Measurements from ENCODE around the gene CADM2. TPM values are rescaled to one million over a fixed set of nuclear protein-coding genes. Genes with fewer than 3 reads are reported as not detected.

CADM2 gene
- total RNA-seq, 1 experiment from 2014 or later, result 3.7 TPM

DNA sequence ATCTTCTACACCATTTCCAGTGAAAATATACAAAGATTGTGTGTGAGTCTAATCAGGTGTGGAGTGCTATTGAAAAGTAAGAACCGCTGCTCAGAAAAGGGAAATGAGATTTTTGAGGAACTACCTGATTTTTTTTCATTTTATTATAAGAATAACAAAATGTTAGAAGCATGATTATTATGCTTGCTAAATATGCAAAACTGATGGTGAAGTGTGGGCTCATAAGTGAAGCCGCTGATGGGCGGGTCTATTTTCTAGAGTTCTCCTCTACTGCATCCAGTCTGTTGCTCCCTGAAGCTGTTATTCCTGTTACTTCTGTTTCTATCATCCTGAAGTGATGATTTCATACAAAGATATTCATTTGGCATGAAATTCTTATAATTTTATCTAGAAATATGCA is 612.0 kb downstream of the CADM2 start:
- Histone ChIP-seq H3K27ac (ENCODE audit: low read depth, low read length, poor library complexity, severe bottlenecking) (no peak overlapping the region), H3K9me3 (ENCODE audit: low read depth, low read length, poor library complexity, severe bottlenecking) (no peaks in the 10 kb centered on the region), H3K4me1 (ENCODE audit: insufficient read depth, low read length, poor library complexity, severe bottlenecking) (no peaks in the 10 kb centered on the region), H3K27me3 (replicated peaks; ENCODE audit: insufficient read depth, low read depth, low read length, poor library complexity) (no peaks in the 10 kb centered on the region), H3K4me3 (ENCODE audit: low read depth, low read length, poor library complexity, severe bottlenecking) (no peak overlapping the region), H3K36me3 (ENCODE audit: insufficient read depth, low read length, poor library complexity, severe bottlenecking) (no peaks in the 10 kb centered on the region)
- TF ChIP-seq, protein P1, sequence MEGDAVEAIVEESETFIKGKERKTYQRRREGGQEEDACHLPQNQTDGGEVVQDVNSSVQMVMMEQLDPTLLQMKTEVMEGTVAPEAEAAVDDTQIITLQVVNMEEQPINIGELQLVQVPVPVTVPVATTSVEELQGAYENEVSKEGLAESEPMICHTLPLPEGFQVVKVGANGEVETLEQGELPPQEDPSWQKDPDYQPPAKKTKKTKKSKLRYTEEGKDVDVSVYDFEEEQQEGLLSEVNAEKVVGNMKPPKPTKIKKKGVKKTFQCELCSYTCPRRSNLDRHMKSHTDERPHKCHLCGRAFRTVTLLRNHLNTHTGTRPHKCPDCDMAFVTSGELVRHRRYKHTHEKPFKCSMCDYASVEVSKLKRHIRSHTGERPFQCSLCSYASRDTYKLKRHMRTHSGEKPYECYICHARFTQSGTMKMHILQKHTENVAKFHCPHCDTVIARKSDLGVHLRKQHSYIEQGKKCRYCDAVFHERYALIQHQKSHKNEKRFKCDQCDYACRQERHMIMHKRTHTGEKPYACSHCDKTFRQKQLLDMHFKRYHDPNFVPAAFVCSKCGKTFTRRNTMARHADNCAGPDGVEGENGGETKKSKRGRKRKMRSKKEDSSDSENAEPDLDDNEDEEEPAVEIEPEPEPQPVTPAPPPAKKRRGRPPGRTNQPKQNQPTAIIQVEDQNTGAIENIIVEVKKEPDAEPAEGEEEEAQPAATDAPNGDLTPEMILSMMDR (conservative IDR thresholded peaks at IDR 0.05; ENCODE audit: low read depth, low read length), result no peak
- no peak for TF ChIP-seq EZH2 (IDR thresholded peaks at IDR 0.05; ENCODE audit: borderline replicate concordance, low read depth, low read length, poor library complexity, severe bottlenecking)
- POLR2A ChIA-PET (ENCODE audit: low non-redundant PET), result no interaction called here
- no TSS peak for BruUV-seq (replicated peaks)
- DNase-seq (ENCODE audit: low spot score), result no peak
- CTCF ChIA-PET, result no interaction called here
- intact Hi-C loops (cut with micrococcal nuclease; ENCODE audit: unreplicated experiment), result no loop called here

DNA sequence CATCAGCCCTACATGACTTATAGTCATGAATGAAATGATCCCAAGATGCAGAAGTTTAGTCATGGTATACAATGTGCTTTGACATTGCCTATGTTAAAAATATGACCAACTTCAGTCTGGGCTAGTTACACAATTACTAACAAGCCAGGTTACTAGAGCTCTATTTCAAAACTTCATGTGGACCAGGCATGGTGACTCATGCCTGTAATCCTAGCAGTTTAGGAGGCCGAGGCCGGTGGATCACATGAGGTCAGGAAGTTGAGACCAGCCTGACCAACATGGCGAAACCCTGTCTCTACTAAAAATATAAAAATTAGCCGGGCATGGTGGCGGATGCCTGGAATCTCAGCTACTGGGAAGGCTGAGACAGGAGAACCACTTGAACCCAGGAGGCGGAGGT is 613.0 kb downstream of the CADM2 start:
- H3K4me1 ChIP-seq (ENCODE audit: insufficient read depth, low read length, poor library complexity, severe bottlenecking), result peaks cover 7% of the 10 kb centered on the region
- TF ChIP-seq, protein P1 (conservative IDR thresholded peaks at IDR 0.05; ENCODE audit: low read depth, low read length), result no peak
- TF ChIP-seq EZH2 (IDR thresholded peaks at IDR 0.05; ENCODE audit: borderline replicate concordance, low read depth, low read length, poor library complexity, severe bottlenecking), result no peak
- H3K27me3 ChIP-seq (replicated peaks; ENCODE audit: insufficient read depth, low read depth, low read length, poor library complexity), result no peaks in the 10 kb centered on the region
- ChIA-PET CTCF (no interaction called here), POLR2A (ENCODE audit: low non-redundant PET) (no interaction called here)
- H3K27ac ChIP-seq (ENCODE audit: low read depth, low read length, poor library complexity, severe bottlenecking), result no peak overlapping the region
- no TSS peak for BruUV-seq (replicated peaks)
- no peak for DNase-seq (ENCODE audit: low spot score)
- H3K9me3 ChIP-seq (ENCODE audit: low read depth, low read length, poor library complexity, severe bottlenecking), result no peaks in the 10 kb centered on the region
- H3K36me3 ChIP-seq (ENCODE audit: insufficient read depth, low read length, poor library complexity, severe bottlenecking), result no peaks in the 10 kb centered on the region
- H3K4me3 ChIP-seq (ENCODE audit: low read depth, low read length, poor library complexity, severe bottlenecking), result no peak overlapping the region
- intact Hi-C loops (cut with micrococcal nuclease; ENCODE audit: unreplicated experiment), result no loop called here

DNA sequence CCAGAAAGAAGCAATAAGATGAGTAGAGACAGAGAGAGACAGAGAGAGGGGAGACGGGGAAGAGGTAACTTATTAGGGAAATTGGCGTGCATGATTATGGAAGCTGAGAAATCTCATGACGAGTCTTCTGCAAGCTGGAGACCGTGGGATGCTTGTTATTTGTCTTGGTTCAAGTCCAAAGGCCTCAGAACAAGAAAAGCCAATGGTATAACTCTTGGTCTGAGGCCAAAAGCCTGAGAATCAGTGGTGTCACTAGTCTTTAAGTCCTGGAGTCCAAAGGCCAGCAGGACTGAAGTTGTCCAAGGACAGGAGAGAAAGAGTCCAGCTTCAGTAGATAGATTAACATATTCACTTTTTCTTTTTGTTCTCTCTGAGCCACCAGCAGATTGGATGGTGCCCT is 613.6 kb downstream of the CADM2 start:
- ChIA-PET POLR2A (ENCODE audit: low non-redundant PET) (no interaction called here), CTCF (no interaction called here)
- H3K27me3 ChIP-seq (replicated peaks; ENCODE audit: insufficient read depth, low read depth, low read length, poor library complexity), result no peaks in the 10 kb centered on the region
- no TSS peak for BruUV-seq (replicated peaks)
- intact Hi-C loops (cut with micrococcal nuclease; ENCODE audit: unreplicated experiment), result no loop called here
- H3K4me3 ChIP-seq (ENCODE audit: low read depth, low read length, poor library complexity, severe bottlenecking), result no peak overlapping the region
- TF ChIP-seq, protein P1 (conservative IDR thresholded peaks at IDR 0.05; ENCODE audit: low read depth, low read length), result no peak
- TF ChIP-seq EZH2 (IDR thresholded peaks at IDR 0.05; ENCODE audit: borderline replicate concordance, low read depth, low read length, poor library complexity, severe bottlenecking), result no peak
- no peaks in the 10 kb centered on the region for H3K9me3 ChIP-seq (ENCODE audit: low read depth, low read length, poor library complexity, severe bottlenecking)
- peaks cover 13% of the 10 kb centered on the region for H3K4me1 ChIP-seq (ENCODE audit: insufficient read depth, low read length, poor library complexity, severe bottlenecking)
- no peak for DNase-seq (ENCODE audit: low spot score)
- no peaks in the 10 kb centered on the region for H3K36me3 ChIP-seq (ENCODE audit: insufficient read depth, low read length, poor library complexity, severe bottlenecking)
- H3K27ac ChIP-seq (ENCODE audit: low read depth, low read length, poor library complexity, severe bottlenecking), result no peak overlapping the region

Measured in A673 (cell line).